TTC549 (cell line): ENCODE results near the gene CARM1.
A peak's percentile ranks its signal among the peaks of the same experiment; 100 is the strongest.
"Not testable (repeated sequence)": the region's sequence is repeated elsewhere in the genome, so short reads cannot be mapped to it uniquely, and the experiment has no call there.

Experiments
- FAIRE-seq: peaks from 2 replicates; lab custom pipeline; 2012; peaks lifted over from hg19 to GRCh38; lab: Jason Lieb, UNC

Gene CARM1

DNA sequence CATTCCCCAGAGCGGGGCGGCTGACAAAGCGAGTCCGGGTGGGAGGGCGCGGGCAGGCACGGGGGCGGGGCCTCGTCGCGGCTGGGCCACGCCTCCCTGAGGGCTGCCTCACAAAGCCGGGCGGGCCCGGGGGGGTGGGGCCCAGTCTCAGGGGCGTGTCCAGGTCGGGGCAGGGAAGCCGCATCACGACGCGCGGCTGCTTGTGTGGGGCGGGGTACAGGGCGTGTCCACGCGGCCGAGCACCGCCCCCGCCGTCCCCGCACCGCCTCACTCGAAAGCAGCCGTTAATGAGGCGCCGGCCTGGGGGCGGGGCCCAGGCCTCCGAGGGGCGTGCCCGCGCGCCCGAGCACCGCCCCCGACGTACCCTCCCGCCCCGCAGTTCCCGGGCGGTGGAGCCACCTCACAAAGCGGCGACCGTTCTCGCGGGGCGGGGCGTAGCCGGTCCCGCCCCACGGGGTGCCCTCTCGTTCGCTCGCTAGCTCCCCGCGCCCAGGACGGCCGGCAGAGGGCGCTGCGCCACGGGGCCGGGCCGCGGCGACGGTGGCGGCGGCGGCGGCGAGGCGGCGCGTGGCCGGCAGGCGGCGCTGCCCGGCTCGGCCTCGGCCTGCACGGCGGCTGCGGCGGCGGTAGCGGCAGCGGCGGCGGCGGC lies at the start of gene CARM1:
Gene CARM1 (plus strand): TSS at position 599 of the 649 bp plus-strand sequence. CDS start 150 bp downstream, outside the sequence.
- FAIRE-seq = no peak

DNA sequence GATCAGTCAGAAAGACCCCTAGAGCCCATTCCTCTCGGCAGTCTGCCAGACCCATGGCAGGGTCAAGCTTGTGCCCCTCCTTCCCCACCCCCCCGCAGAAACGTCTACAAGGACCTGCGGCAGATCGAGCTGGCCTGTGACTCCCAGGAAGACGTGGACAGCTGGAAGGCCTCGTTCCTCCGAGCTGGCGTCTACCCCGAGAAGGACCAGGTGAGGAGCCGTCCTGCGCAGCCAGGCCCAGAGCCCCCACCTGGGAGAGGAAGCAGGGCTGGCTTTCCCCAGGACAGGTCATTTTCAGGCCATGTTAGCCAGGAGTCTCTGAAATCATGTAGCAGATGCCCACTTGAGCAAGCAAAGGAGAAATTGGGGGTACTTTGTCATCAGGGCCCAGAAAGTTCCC lies 47.7 kb upstream of the CARM1 start:
- FAIRE-seq = no peak

DNA sequence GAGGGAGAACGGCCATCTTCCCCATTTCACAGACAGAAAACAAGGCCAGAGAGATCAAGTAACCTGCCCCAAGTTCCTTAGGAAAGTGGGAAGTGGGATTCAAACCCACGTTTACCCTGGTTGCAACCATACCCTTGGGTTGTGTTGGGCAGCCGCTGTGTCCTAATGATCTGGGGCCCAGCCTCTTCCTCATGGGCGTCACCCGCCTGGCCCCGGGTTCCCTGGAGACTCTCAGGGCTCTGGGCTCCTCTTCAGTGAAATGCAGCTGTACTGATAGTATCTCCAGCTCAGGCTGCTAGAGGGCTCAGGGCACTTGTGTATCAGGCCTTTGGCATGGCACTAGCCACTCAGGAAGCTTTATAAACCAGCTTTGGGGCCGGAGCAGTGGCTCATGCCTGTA lies 45.1 kb upstream of the CARM1 start:
- no peak for FAIRE-seq

DNA sequence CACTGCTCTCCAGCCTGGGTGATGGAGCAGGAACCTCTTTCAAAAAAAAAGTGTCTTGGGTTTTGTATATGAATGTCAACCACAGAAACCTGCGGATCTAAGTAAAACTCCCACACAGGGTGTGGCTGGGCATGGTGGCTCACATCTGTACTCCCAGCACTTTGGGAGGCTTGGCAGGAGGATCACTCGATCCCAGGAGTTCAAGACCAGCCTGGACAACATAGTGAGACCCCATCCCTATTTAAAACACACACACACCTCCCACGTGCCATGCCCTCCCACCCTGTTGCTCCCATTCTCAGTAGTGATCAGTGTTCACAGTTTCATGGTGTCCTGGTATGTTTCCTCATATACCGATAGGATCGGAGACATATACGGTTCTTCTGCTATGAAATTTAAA lies 44.5 kb upstream of the CARM1 start:
- FAIRE-seq = no peak

DNA sequence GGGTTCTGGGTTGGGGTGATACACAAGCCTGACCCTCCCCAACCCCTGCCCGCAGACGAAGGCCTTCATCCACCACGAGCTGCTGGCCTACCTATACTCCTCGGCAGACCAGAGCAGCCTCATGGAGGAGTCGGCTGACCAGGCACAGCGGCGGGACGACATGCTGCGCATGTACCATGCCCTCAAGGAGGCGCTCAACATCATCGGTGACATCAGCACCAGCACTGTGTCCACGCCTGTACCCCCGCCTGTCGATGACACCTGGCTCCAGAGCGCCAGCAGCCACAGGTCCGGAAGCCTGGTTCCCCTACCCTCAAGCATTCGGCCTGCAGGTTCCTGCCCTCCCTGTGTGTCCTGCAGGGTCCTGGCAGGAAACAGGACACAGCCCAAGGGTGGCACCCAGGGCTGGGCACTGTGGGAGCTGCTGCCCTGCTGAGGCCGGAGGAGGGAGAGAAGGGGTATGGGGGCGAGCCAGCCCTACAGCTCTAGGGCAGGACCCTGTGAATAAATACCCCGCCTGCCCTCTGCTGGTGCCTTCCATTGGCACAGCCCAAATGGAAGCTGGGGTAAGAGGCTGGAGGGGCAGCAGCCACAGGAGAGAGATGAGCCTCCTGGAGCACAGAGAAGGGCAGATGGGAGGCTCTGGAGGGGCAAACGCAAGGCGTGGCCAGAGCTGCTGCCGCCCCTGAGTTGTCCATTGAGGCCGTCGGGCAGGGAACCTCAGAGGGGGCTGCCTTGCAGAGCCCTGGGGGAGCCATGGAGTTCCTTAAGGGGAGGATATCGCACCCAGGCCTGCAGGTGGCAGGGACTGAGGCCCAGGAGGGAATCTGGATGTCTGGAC lies 42.2 kb upstream of the CARM1 start:
- FAIRE-seq = no peak

DNA sequence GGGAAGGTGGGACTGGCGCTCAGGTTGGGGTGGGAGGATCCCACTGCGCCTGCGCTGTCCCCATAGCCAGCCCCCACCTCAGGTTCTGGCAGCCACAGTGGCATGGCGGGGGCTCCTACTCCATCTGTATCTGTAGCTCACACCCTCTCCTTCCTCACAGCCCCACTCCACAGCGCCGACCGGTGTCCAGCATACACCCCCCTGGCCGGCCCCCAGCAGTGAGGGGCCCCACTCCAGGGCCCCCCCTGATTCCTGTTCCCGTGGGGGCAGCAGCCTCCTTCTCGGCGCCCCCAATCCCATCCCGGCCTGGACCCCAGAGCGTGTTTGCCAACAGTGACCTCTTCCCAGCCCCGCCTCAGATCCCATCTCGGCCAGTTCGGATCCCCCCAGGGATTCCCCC lies 41.4 kb upstream of the CARM1 start:
- no peak for FAIRE-seq

DNA sequence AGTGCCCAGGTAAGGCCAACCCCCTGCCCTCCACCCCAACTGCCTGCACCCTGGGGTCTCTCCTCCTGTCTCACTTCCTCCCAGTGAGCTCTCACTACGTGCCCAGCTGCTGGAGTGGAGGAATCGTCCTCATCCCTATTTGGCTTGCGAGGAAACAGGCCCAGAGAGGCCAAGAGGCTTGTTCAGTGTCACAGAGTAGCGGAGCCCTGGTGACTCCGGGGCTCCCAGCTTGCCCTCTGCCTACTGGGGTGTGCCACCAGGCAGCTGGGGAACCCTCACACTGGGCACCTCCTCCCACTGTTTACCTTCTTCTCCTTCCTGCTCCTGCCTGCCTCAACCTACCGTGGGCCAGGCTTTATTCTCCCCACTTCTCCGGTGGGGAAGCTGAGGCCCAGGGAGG lies 41.0 kb upstream of the CARM1 start:
- no peak for FAIRE-seq

DNA sequence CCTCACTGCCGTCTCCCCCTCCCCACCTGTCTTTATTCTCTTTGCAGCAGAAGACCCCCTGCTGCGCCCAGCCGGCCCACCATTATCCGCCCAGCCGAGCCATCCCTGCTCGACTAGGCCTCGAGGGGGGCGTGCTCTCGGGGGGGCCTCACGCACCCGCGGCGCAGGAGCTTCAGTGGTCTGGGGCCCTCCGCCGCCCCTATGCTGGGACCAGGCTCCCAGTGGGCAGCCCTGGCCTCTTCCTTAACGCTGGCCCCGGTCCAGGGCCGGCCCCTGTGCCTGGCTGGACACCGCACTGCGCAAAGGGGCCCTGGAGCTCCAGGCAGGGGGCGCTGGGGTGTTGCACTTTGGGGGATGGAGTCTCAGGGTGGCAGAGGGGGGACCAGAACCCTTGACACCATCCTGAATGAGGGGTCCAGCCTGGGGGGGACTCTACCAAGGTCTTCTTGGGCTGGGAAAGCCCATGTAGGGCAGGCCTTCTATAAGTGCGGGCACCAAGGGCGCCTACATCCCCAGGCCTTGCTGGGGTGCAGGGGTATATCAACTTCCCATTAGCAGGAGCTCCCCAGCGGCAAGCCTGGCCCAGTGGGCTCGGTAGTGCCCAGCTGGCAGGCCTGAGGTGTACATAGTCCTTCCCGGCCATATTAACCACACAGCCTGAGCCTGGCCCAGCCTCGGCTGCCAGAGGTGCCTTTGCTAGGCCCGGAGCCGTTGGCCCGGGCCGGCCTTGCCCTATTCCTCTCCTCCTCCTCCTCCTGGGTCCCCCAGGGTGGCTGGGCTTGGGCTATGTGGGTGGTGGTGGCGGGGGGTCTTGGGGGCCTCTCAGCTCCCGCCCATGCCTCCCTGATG lies 40.2 kb upstream of the CARM1 start:
- FAIRE-seq = no peak

DNA sequence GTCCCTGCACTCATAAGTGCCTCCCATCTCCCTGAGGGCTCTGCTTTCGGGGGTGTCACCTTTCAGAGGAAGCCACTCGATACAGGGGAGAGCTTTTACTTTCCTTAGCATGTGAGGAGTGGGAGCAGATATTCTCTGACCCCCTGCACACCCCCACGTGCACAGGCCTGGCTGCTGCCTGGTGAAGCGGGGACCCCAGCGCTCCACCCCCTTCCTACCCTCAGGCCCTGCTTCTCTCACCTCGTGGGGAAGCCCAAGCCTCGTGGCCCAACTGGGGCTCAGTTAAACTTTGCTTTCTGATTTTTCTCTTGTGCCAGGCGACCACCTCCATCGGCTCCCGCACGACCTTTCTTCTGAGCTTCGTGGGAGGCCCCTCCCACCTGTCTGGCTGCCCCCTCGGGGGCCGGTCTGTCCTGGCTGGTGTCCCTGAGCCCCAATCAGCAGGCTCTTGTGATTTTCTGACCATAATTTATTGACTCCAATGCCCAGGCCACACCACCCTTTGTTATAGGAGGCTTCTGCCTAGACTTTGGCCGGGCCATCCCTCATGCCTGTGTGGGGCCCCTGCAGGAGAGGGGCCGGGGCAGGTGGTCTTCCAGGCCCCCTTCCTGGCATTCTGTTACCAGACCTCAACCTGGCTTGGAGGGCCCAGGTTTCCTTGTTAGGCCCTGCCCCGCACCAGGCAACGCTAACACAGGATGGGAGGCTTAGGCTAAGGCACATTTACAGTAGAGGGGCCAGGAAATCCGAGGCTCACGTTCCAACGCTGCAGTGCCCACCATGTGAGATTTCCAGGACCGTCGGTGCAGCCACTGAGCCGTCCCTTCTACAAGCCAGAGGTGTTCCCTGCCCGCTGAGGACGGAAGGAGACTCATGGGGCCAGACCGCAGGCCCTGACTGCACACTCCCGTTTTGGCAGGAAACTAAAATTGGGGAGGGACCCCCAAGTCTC lies 39.1 kb upstream of the CARM1 start:
- FAIRE-seq = no peak

DNA sequence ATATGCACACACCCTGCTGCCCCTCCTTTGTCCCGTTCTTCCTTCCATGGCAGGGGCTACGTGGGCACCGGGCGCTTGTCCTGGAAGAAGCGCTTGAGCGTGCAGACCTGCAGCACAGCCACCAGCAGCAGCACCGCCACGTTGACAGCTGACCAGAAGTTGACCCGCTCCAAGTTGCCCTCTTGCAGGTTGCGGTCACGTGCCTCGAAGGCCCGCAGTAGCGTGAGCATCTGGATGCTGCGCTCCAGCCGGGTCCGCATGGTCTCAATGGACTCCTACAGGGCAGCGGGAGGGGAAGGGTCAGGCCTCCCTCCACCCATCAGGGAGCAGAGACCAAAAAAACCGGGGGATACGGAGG lies 38.4 kb upstream of the CARM1 start:
- FAIRE-seq = no peak

DNA sequence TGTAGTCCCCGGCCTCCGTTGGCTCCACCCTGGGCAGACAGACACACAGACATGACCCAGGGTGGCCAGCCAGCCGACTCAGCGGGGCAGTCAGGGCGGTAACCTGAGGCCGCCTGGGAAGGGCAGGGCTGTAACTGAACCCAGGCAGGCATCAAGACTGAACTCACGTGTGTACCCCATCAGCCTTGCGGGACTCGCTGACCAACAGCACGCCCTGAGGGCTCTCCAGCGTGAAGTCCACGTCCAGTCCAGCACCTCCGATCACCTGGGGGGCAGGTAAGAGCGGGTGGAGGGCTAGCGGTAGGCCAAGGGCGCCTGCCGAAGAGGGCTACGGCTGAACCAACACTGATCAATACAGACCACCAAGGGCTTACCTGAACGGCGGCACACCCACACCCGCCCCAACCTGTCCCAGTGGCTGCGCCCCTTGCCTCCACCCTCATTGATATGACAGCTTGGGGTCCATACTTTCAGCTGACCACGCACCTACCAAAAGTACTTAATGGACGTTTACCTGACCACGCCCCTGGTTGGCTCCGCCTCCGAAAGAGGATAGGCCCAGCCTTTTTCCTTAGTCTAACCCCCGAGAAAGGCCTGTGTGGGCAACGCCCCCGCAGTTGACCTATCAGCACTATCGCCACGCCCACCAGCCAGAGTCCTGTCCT lies 36.1 kb upstream of the CARM1 start:
- no peak for FAIRE-seq

DNA sequence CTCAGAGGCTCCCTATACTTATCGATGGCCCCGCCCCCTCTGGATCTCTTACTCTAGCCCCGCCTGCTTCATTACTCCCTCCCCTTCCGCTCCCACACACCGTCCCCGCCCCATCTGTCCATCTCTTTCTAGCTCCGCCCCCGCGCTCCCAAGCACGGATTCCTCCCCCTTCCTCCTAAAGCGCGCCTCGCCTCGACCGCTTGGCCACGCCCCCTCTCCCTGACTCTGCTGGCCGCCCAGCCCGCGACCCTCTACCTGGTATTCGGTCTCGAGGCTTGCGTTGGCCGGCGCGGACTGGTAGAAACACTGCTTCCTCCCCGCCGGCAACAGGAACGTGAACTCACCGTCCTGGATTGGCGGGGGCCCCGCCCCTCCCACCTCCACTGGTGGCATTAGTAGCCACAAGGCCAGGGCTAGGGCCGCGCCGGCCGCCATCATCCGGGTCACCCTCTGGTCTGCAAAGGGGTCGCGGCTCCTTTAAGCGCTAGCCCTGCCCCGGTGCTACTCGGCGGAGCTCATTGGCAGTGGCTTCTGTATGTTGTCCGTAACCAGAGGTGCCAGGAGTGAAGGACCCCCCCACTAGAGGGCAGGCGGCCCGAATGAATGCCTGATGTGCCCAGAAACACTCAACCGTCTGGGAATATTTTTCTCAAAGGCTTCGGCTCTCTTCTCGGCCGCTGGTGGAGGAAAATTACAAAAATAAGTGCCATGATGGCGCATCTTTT lies 35.4 kb upstream of the CARM1 start, which contains the start of gene TMED1:
Gene TMED1 (minus strand): TSS at position 459 of the 725 bp plus-strand sequence. CDS start 21 bp downstream, at position 438.
- peak; percentile 88 for FAIRE-seq

DNA sequence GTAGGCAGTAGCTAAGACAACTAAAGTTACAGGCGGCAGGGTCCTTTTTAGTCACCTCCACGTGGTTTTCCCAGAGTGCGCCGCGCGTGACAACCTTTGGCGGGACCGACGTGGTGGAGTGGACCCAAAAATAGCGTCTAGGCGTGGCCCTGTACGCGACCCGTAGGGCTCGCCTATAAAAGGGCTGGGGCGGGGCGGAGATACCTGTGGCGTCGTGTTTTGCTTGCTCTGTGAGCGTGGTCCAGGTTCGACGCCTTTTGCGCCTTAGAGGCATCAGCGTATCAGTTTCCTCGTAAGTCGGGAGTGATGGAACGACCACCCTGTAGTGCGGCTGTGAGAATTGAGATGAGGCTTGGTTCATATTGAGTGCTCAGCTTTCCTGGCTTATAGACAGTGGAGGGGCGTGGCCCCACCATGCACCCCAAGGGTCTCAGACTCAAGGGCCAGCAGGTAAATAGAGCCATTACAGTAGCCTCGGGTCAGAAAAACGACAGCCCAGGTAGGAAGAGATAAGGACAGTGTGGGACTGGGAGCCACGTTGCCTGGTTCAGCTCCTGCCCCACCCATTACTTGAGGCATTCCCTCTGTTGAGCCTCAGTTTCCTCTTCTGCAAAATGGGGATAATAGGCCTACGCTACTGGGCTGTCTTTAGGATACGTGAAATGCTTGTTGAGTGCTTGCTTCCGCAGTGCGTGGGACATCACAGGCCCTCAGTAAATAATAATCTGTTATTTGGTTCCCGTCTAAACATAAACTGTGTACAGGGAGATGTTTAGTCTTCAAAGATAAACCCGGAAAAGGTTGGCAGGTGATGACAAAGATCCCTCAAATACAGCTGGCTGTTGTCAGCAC lies 34.6 kb upstream of the CARM1 start:
- FAIRE-seq = no peak

DNA sequence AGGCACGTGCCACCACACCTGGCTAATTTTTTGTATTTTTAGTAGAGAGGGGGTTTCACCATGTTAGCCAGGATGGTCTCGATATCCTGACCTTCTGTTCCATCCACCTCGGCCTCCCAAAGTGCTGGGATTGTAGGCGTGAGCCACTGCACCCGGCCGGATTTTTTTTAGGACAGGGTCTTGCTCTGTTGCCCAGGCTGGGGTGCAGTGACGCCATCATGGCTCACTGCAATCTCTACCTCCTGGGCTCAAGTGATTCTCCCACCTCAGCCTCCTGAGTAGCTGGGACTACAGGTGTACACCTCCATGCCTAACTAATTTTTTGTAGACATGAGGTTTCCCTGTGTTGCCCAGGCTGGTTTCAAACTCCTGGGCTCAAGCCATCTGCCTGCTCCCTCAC lies 33.7 kb upstream of the CARM1 start:
- not testable (repeated sequence) for FAIRE-seq

DNA sequence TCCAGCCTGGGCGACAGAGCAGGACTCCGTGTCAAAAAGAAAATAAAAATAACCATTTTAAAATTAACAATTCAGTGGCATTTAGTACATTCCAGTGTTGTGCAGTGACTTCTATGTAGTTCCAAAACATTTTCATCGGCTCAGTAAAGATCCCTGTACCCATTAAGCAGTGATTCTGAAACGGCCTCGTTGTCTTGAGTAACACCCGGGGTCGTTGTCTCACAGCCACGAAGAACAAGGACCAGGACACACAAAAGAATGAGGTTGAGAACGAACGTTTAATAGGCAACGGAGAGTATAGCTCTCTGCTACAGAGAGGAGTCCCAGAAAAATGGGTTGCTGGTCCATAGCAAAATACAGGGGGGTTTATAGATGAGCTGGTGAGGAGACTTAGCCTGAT lies 33.0 kb upstream of the CARM1 start:
- no peak for FAIRE-seq

DNA sequence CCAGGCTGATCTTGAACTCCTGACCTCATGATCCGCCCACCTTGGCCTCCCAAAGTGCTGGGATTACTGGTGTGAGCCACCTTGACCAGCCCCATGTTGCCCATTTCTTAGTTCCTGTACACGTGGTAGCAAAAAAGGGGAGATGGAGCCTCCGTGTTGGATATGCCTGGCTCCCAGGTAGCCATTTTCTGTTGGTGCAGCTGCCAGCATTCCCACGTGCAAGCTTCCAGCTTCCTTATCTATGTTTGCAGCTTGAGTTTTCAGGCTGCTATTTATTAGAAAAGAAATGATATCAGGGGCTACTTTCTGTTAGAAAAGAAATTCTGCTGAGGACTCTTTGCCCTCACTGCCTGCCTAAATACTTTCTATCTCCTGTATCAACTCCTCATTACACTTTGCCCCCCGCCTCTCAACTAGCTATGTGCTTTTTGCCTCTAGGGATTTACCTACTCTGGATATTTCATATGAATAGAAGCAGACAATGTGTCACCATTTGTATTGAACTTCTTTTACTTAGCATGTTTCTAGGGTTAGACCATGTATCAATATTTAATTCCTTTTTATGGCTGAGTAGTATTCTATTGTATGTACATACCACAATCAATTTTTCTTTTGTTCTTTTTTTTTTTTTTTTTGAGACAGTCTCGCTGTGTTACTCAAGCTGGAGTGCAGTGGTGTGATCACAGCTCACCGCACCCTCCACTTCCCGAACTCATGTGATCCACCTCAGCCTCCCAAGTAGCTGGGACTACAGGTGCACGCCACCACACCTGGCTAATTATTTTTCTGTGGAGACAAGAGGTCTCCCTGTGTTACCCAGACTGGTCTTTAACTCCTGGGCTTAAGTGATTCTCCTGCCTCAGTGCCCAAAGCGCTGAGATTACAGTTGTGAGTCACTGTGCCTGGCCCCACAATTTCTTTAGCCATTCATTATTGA lies 32.0 kb upstream of the CARM1 start:
- no peak for FAIRE-seq

DNA sequence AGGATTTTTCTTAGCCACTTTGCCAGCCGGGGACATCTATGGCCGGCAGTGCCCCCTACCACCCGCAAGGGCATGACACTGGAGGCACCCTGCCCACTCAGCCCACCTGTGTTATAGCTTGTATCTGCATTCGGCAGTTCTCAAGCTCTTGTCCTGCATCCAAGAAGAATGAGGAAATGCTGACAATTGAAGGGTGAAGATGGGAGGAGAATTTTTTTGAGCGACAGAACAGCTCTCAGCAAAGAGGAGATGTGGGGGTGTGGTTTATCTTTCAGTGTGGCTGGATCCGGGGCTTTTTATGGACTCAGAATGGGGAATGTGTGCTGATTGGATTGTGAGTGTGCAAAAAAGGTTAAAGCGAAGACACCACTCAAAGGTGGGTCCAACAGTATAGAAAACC lies 28.6 kb upstream of the CARM1 start:
- no peak for FAIRE-seq

DNA sequence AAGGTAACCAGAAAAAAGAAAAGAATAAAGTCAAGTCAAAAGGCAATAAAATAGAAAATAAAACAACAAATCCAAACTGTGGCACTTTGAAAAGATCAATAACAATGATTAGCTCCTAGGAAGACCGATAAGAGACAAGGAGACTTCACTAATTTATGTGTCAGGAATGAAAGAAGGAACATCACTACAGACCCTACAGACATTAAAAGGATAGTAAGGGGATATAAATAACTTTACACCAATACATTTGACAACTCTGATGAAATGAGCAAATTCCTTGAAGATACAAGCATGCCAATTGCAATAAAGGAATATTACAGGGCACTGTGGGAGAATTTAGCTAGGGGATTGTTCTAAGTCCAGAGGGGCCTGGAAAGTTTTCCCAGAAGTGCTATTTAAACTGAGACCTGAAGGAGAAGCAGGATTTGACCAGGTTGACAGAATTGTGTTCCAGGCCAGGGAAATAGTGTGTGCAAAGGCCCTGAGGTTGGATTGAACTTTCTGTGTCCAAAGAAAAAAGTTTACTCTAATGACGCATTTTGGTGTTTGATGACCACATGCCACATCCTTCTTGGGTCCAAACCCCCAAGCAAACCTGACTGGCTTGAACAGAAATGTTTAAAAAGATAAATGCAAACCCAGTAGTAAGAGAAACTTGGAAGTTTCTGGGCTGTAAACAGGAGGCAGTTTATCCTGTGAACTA lies 24.7 kb upstream of the CARM1 start:
- FAIRE-seq = no peak
